DMS53 treated with DMSO at 0.1 percent for 48 hours (cell line): ENCODE data around the gene SECISBP2.
"Not testable (repeated sequence)": the region's sequence is repeated elsewhere in the genome, so short reads cannot be mapped to it uniquely, and the experiment has no call there.

Source experiments
- DNase-seq: peaks from one replicate; lab custom pipeline; 2025; ENCODE audit not compliant: unreplicated experiment; lab: John Stamatoyannopoulos, UW

SECISBP2 gene

GRCh38 chr9:89363921-89364665 is 45.8 kb downstream of the SECISBP2 start:
- DNase-seq, result no peak

GRCh38 chr9:89364666-89365531 is 46.6 kb downstream of the SECISBP2 start:
- DNase-seq, result no peak

GRCh38 chr9:89365532-89365912 is 47.2 kb downstream of the SECISBP2 start:
- DNase-seq, result no peak

GRCh38 chr9:89366711-89367110 is 48.4 kb downstream of the SECISBP2 start:
- DNase-seq, result no peak

GRCh38 chr9:89367281-89367680 is 49.0 kb downstream of the SECISBP2 start:
- DNase-seq, result no peak

GRCh38 chr9:89367726-89368437 is 49.6 kb downstream of the SECISBP2 start:
- DNase-seq, result no peak

- no peak for DNase-seq
Measured at GRCh38 chr9:89368550-89368949, 50.2 kb downstream of the SECISBP2 start.

GRCh38 chr9:89368978-89369377 is 50.7 kb downstream of the SECISBP2 start:
- no peak for DNase-seq

- DNase-seq, result no peak
Measured at GRCh38 chr9:89370593-89370992, 52.3 kb downstream of the SECISBP2 start.

GRCh38 chr9:89371791-89372190 is 53.5 kb downstream of the SECISBP2 start:
- not testable (repeated sequence) for DNase-seq

- no peak for DNase-seq
Measured at GRCh38 chr9:89372230-89372816, 54.0 kb downstream of the SECISBP2 start.

GRCh38 chr9:89372979-89373378 is 54.7 kb downstream of the SECISBP2 start:
- DNase-seq, result no peak

GRCh38 chr9:89374176-89374575 is 55.9 kb downstream of the SECISBP2 start:
- no peak for DNase-seq

GRCh38 chr9:89375191-89375760 is 57.0 kb downstream of the SECISBP2 start:
- no peak for DNase-seq

- no peak for DNase-seq
Measured at GRCh38 chr9:89376286-89376685, 58.0 kb downstream of the SECISBP2 start.

- no peak for DNase-seq
Measured at GRCh38 chr9:89376741-89377351, 58.5 kb downstream of the SECISBP2 start.

GRCh38 chr9:89377411-89377810 is 59.1 kb downstream of the SECISBP2 start:
- DNase-seq, result no peak

- no peak for DNase-seq
Measured at GRCh38 chr9:89378541-89378940, 60.2 kb downstream of the SECISBP2 start.

GRCh38 chr9:89379031-89379430 is 60.7 kb downstream of the SECISBP2 start:
- DNase-seq, result no peak

GRCh38 chr9:89379508-89380115 is 61.3 kb downstream of the SECISBP2 start:
- DNase-seq, result no peak
